HG03575 (cell line): Measurements from ENCODE around the gene ALDOB.

Experiments
- ATAC-seq: cut with Tn5 transposase; IDR thresholded peaks from one replicate; pipeline ENCODE4 v1.9.1; 2021; ENCODE audit not compliant: unreplicated experiment, insufficient number of reproducible peaks, low FRiP score; ENCODE audit errors: extremely low read depth

ALDOB gene

GRCh38 chr9:101435601-101436079 lies at the start of gene ALDOB:
TSS of gene ALDOB (minus strand) at chr9:101435774. CDS start at chr9:101430887, 4,887 bp downstream.
- no peak for ATAC-seq

GRCh38 chr9:101484046-101484445 lies 48.5 kb upstream of the ALDOB start:
- ATAC-seq, result no peak

- ATAC-seq, result no peak
These were observed 45.7 kb upstream of the ALDOB start for GRCh38 chr9:101481261-101481660.

DNA sequence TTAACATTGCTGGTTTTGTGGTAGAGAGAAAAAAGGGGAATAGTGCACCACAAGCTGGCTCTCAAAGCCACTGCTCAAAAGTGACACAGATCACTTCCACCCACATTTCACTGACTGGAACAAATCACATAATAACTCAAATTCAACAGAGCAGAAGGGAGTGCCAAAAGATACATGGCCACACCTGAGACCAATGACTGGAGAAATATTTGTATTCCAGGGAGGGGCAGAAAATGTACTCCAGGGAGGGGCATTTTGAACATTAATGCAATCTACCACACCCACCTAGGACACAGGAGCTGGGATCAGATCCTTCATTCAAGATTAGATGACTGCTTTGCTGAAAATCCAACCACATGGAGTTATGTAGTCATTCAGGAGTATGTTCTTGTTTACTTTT lies 44.8 kb upstream of the ALDOB start:
- ATAC-seq, result no peak

- ATAC-seq, result no peak
These were observed 43.9 kb upstream of the ALDOB start for GRCh38 chr9:101479338-101480030.

DNA sequence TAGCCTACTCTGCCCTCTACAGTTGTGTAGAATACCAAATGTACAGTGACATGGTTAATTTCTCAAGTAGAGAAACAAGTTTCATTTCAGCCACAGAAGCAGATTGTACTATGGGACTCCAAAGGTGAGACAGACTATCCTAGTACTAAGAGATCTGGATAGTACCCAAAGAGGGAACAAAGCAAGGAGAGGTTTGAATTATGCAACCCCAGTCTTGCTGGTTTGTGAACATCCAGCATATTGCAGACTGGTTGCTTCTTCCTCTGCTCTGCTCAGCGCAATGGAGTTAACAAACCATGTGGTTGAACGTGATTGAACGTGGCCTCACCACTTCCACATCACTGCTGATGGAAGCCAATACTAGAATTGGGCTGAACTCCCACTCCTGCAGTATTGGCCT lies 43.3 kb upstream of the ALDOB start:
- no peak for ATAC-seq

DNA sequence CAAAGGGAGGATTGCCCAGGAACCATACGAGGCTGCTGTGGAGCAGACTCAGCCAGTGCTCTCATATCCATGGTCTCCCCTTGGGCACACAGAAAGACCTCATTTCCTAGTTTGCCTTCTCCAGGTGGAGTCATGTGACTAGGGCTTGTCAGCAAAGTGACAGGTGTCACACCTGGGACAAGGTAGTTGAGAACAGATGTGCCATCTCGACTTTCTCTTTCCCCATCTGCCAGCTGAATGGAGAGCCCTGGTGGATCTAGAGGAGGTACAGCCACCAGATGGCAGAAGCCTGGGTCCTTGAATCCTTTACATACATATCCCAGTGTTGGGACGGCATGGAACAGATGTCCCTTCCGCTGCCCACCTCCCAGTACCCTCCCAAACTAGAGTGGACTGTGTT lies 42.9 kb upstream of the ALDOB start:
- no peak for ATAC-seq

- ATAC-seq, result no peak
These were observed 42.2 kb upstream of the ALDOB start for GRCh38 chr9:101477736-101478135.

- ATAC-seq, result no peak
These were observed 41.6 kb upstream of the ALDOB start for GRCh38 chr9:101477214-101477613.

- no peak for ATAC-seq
These were observed 41.1 kb upstream of the ALDOB start for GRCh38 chr9:101476576-101477208.

DNA sequence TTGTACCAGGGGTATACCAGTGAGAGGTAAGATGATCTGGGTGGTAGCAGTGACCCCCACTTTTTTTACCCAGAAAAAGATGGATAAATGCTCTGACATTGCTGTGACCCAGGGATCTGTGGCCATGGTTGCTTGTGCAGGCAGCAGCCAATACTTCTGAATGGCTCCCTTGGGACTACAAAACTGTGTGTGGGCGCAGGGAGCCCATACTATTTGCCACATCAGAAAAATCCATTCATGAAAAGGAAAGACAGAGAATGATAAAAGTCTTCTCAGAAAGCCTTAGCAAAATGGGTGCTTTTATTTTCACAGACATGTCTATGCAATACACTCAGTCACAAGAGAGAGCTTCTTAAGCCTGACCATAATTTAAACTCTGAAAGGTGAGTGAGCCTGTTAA lies 37.3 kb upstream of the ALDOB start:
- ATAC-seq, result no peak

DNA sequence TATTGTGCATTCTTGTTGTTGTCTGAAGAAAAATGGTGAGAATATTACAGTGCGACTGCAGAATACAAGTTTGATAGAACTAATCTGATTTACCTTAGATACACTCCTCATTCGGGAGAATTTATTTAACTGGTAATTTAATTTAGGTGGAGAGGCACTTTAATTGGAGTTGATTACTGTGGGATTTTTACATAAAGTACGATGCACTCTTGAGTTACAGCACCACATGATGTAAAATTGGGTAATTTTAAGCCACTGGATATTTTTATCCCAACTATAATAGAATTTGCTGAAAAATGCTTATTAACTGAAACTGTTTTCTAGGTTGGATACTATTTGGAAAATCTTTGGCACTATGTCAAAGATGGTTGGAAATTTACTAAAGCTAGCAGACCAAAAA lies 35.4 kb upstream of the ALDOB start:
- no peak for ATAC-seq

DNA sequence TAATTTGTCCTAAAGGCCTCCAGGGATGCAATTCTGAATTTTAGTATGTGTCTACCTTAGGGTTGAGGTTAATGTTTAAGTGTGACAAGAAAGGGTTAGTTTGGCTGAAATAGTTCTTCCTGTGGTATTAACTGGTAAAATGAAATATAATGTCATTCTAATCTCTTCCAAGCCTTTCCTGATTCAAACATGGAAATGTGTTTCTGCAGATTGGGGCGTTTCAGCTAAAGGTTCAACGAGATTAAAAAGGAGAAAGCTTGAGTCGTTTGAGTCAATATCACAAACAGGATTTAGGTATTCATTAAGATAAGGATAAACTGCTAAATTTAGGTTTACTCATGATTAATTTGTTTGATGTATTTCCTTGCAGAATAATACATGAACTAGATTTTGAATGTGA lies 34.4 kb upstream of the ALDOB start:
- no peak for ATAC-seq

DNA sequence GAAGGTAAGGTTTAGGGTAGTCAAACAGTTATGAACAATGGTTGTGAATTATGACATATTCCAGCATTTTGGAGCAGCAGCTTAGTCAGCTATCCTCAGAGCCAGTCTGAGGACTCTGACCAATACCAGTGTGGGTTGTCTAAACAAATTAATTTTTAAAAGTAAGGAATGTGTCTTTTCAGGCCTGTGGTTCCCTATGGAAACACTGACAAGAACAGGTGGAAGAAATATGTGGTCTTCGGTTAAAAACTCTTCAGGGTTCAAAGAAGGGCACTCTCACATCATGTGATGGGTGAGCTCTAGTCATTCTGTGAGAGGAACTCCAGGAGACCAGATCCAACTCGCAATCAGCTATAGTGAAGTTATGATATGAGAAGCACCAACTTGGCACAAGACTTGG lies 33.5 kb upstream of the ALDOB start:
- ATAC-seq, result no peak

GRCh38 chr9:101468116-101468515 lies 32.5 kb upstream of the ALDOB start:
- no peak for ATAC-seq

DNA sequence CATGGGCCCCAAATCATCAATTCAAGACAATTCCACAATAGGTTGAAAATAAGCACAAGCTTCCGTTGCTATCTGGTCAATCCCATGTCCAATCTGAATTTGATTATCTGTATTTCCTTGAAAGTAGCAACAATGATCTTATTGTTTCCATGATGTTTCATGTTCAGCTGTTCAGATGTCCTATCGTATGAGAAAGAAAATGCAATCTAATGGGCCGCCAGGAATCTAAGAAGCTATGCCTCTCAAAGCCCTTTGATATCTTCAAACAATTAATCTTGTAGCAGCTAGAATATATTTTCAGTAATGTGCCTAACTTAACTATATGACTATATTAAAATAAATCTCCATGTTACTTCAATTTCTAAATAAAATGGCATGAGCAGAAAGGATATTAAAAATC lies 32.1 kb upstream of the ALDOB start:
- no peak for ATAC-seq

GRCh38 chr9:101466863-101467262 lies 31.3 kb upstream of the ALDOB start:
- no peak for ATAC-seq

- no peak for ATAC-seq
These were observed 29.8 kb upstream of the ALDOB start for GRCh38 chr9:101465326-101465915.

DNA sequence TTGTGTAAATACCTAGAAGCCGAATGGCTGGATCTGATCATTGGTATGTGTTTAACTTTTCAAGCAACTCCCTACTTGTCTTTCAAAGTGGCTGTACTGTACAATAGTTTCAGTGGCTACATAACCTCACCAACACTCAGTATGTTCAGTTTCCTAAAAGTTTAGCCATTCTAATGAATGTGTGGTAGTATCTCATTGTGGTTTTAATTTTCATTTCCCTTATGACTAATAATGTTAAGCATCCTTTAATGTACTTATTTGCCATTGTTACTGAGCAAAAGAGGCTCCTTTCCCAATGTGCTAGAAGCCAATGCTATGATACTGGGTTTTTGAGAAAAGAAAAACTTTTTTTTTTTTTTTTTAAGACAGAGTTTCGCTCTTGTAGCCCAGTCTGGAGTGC lies 27.8 kb upstream of the ALDOB start:
- ATAC-seq, result no peak

- ATAC-seq, result no peak
These were observed 27.0 kb upstream of the ALDOB start for GRCh38 chr9:101462558-101462957.
